ENCODE measurements around the gene LRCH1. TPM values are rescaled to one million over a fixed set of nuclear protein-coding genes. Genes with fewer than 3 reads are reported as not detected.
"Not testable (repeated sequence)": the region's sequence is repeated elsewhere in the genome, so short reads cannot be mapped to it uniquely, and the experiment has no call there.

The LRCH1 gene
- total RNA-seq, 3 donors from 2014 or later, result 17.0 to 40.4 (median 24.6) TPM

DNA sequence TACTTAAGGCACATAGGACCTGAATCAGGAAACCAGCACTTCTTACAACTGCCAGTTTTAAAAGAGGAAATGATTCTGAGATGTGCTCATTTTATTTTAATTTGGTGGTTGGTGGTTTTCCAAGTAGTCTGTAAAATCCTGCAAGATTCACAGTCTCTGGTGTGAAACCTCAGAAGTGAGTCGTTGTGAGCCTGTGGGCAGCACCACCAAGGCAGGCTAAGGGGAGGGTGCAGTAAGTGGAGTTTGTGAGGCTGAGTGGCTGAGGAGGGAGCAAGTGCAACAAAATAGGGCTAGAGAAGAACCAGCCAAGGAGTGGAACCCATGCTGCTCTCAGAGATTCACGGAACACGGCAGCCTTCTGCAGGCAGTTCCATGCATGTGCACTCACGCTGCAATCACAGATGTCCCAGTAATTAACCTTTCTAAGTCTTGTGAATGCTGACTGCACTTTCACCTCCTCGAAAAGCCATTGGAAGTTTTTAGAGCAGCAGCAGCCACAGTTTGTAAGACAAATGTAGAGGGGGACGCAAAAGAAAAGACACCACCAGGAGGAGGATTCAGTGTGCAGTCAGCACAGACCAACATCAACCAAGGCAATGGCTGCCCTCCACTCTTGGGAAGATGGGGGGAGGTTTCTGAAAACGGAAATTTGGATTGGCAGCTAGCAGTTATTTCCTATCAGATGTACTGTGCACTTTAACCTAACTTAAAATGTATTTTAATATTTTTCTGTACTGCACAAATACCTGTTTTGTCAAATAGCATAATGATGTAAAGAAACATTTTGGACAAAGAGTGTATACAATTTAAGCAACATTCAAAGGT lies 199.1 kb downstream of the LRCH1 start:
- DNase-seq (ENCODE audit: low spot score in 2 of 2), result no peak
- Histone ChIP-seq H3K27ac (no peak overlapping the region), H3K4me3 (no peak overlapping the region), H3K4me1 (no peaks in the 10 kb centered on the region), H3K36me3 (no peaks in the 10 kb centered on the region), H3K9me3 (no peaks in the 10 kb centered on the region), H3K27me3 (no peaks in the 10 kb centered on the region)
- TF ChIP-seq, protein P1, sequence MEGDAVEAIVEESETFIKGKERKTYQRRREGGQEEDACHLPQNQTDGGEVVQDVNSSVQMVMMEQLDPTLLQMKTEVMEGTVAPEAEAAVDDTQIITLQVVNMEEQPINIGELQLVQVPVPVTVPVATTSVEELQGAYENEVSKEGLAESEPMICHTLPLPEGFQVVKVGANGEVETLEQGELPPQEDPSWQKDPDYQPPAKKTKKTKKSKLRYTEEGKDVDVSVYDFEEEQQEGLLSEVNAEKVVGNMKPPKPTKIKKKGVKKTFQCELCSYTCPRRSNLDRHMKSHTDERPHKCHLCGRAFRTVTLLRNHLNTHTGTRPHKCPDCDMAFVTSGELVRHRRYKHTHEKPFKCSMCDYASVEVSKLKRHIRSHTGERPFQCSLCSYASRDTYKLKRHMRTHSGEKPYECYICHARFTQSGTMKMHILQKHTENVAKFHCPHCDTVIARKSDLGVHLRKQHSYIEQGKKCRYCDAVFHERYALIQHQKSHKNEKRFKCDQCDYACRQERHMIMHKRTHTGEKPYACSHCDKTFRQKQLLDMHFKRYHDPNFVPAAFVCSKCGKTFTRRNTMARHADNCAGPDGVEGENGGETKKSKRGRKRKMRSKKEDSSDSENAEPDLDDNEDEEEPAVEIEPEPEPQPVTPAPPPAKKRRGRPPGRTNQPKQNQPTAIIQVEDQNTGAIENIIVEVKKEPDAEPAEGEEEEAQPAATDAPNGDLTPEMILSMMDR (IDR thresholded peaks at IDR 0.05), result no peak
- TF ChIP-seq POLR2AphosphoS5 (IDR thresholded peaks at IDR 0.05), result no peak
- no peak for TF ChIP-seq POLR2A (IDR thresholded peaks at IDR 0.05)
- intact Hi-C loops (cut with DNase I; ENCODE audit: low total_unique reads), result no loop called here

GRCh38 chr13:46753137-46753536 lies 200.2 kb downstream of the LRCH1 start:
- intact Hi-C loops (cut with DNase I; ENCODE audit: low total_unique reads), result no loop called here
- no peak overlapping the region for H3K27ac ChIP-seq
- H3K4me3 ChIP-seq, result no peak overlapping the region
- H3K4me1 ChIP-seq, result no peaks in the 10 kb centered on the region
- H3K27me3 ChIP-seq, result no peaks in the 10 kb centered on the region
- DNase-seq (ENCODE audit: low spot score in 2 of 2), result no peak
- H3K36me3 ChIP-seq, result no peaks in the 10 kb centered on the region
- TF ChIP-seq POLR2AphosphoS5 (IDR thresholded peaks at IDR 0.05) (no peak), POLR2A (IDR thresholded peaks at IDR 0.05) (no peak)
- TF ChIP-seq, protein P1 (IDR thresholded peaks at IDR 0.05), result no peak
- H3K9me3 ChIP-seq, result no peaks in the 10 kb centered on the region

- no peak overlapping the region for H3K27ac ChIP-seq
- DNase-seq (ENCODE audit: low spot score in 2 of 2), result no peak
- TF ChIP-seq POLR2AphosphoS5 (IDR thresholded peaks at IDR 0.05) (no peak), POLR2A (IDR thresholded peaks at IDR 0.05) (no peak)
- TF ChIP-seq, protein P1 (IDR thresholded peaks at IDR 0.05), result no peak
- no peaks in the 10 kb centered on the region for H3K4me1 ChIP-seq
- H3K4me3 ChIP-seq, result no peak overlapping the region
- H3K36me3 ChIP-seq, result no peaks in the 10 kb centered on the region
- intact Hi-C loops (cut with DNase I; ENCODE audit: low total_unique reads), result no loop called here
- H3K27me3 ChIP-seq, result no peaks in the 10 kb centered on the region
- no peaks in the 10 kb centered on the region for H3K9me3 ChIP-seq
These were observed 200.9 kb downstream of the LRCH1 start for GRCh38 chr13:46753917-46754316.

DNA sequence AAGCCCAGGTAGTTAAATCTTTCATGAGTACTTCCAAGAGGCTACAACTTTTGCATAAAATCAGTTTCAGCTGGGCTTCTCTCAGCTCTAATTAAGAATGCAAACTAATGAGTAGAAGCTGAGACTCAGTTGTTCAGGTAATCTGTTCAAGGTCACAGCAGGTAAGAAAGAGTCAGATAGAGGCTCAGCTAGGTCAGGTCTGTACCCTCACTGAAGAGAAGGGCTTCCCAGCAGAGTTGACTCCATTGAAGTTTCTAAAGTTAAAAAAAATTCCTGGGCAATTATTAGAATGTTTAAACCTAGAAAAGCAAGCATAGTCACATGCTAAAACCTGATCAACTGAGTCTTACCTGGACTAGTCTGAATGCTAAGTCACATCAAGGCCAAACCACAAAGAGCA lies 201.8 kb downstream of the LRCH1 start:
- Histone ChIP-seq H3K27ac (no peak overlapping the region), H3K4me3 (no peak overlapping the region), H3K36me3 (no peaks in the 10 kb centered on the region), H3K27me3 (no peaks in the 10 kb centered on the region), H3K4me1 (no peaks in the 10 kb centered on the region), H3K9me3 (no peaks in the 10 kb centered on the region)
- intact Hi-C loops (cut with DNase I; ENCODE audit: low total_unique reads), result no loop called here
- DNase-seq (ENCODE audit: low spot score in 2 of 2), result no peak
- no peak for TF ChIP-seq POLR2AphosphoS5 (IDR thresholded peaks at IDR 0.05)

DNA sequence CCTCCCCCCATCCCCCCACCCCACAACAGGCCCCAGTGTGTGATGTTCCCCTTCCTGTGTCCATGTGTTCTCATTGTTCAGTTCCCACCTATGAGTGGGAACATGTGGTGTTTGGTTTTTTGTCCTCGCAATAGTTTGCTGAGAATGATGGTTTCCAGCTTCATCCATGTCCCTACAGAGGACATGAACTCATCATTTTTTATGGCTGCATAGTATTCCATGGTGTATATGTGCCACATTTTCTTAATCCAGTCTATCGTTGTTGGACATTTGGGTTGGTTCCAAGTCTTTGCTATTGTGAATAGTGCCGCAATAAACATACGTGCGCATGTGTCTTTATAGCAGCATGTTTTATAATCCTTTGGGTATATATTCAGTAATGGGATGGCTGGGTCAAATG lies 202.5 kb downstream of the LRCH1 start:
- intact Hi-C loops (cut with DNase I; ENCODE audit: low total_unique reads); H3K9me3 ChIP-seq; H3K36me3 ChIP-seq; DNase-seq (ENCODE audit: low spot score in 2 of 2); H3K4me3 ChIP-seq; H3K27ac ChIP-seq; H3K4me1 ChIP-seq; H3K27me3 ChIP-seq: not testable (repeated sequence)

DNA sequence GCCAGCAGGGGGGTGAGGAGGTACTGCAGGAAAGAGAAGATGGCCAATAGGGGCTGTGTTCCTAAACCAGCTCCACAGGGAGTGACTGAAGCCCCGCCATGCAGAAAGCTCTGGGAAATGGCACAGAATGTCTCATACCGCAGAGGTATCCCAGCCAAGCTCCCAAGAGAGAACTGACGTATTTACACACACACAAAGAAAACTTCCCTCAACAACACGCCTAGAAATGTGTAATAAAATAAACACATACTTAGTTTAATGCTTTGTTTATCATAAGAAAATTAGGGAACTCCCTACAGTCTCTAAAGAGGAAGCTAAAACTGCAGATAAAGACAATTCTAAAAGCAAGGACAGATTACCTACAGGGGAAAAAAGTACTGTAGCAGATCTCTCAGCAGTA lies 204.0 kb downstream of the LRCH1 start:
- intact Hi-C loops (cut with DNase I; ENCODE audit: low total_unique reads), result no loop called here
- no peaks in the 10 kb centered on the region for H3K9me3 ChIP-seq
- H3K4me3 ChIP-seq, result no peak overlapping the region
- no peak overlapping the region for H3K27ac ChIP-seq
- no peaks in the 10 kb centered on the region for H3K4me1 ChIP-seq
- no peaks in the 10 kb centered on the region for H3K27me3 ChIP-seq
- no peak for DNase-seq (ENCODE audit: low spot score in 2 of 2)
- TF ChIP-seq, protein P1 (IDR thresholded peaks at IDR 0.05), result no peak
- no peak for TF ChIP-seq POLR2A (IDR thresholded peaks at IDR 0.05)
- no peak for TF ChIP-seq POLR2AphosphoS5 (IDR thresholded peaks at IDR 0.05)
- no peaks in the 10 kb centered on the region for H3K36me3 ChIP-seq
